ENCODE measurements around the gene FAM237A. TPM values are rescaled to one million over a fixed set of nuclear protein-coding genes. Genes with fewer than 3 reads are reported as not detected.

FAM237A gene
- 1.9 TPM for total RNA-seq
- long read RNA-seq = 0 reads

- intact Hi-C loops (cut with DNase I) = no loop called here
- no peak for DNase-seq (ENCODE audit: low spot score)
Measured at GRCh38 chr2:206642075-206643025, at the start of gene FAM237A. Gene FAM237A (plus strand): TSS chr2:206642487. CDS start chr2:206644237, 1,750 bp downstream.

GRCh38 chr2:206597717-206598218, 44.5 kb upstream of the FAM237A start:
- intact Hi-C loops (cut with DNase I) = no loop called here
- DNase-seq (ENCODE audit: low spot score) = no peak

GRCh38 chr2:206603243-206603642, 39.0 kb upstream of the FAM237A start:
- intact Hi-C loops (cut with DNase I) = no loop called here
- no peak for DNase-seq (ENCODE audit: low spot score)

GRCh38 chr2:206610451-206610850, 31.8 kb upstream of the FAM237A start:
- no peak for DNase-seq (ENCODE audit: low spot score)
- intact Hi-C loops (cut with DNase I) = no loop called here

DNA sequence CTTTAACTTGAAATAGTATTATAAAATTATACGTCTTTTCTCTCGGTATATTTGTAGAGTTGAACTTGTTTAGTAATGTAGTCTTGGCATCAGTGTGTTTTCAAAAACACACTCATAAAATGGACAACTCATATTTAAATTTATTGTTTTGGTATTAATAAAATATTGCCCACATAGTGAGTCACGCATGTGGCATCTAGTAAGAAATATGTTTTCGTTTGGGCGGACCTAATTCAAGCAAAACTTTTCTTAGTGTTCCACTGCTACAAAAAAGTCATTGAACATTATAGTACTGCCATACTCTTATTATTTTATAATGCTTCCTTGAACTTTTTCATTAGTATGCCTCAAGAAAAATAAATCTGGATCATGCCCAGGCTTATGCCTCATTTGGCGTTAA, 31.1 kb upstream of the FAM237A start:
- intact Hi-C loops (cut with DNase I) = no loop called here
- DNase-seq (ENCODE audit: low spot score) = no peak

GRCh38 chr2:206611736-206612135, 30.6 kb upstream of the FAM237A start:
- DNase-seq (ENCODE audit: low spot score) = no peak
- intact Hi-C loops (cut with DNase I) = no loop called here

DNA sequence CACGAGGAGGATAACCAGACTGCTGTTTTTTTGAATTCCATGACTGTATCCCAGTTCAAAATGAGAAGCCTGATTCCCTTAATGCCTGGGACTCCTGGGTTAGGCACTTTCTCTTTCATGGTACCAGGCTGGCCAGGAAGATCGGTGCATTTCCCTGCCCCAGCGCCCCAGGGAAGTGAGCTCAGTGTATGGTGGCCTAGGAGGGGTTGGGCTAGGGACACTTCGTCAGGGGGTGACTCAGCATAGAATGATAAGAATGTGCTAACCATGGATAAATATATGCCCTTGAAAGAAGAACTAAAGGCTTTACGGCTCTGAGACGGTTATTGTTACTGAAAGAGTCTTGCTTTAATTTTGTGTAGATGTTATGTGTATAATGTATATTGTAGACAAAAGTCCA, 27.5 kb upstream of the FAM237A start:
- DNase-seq (ENCODE audit: low spot score) = no peak
- intact Hi-C loops (cut with DNase I) = no loop called here

DNA sequence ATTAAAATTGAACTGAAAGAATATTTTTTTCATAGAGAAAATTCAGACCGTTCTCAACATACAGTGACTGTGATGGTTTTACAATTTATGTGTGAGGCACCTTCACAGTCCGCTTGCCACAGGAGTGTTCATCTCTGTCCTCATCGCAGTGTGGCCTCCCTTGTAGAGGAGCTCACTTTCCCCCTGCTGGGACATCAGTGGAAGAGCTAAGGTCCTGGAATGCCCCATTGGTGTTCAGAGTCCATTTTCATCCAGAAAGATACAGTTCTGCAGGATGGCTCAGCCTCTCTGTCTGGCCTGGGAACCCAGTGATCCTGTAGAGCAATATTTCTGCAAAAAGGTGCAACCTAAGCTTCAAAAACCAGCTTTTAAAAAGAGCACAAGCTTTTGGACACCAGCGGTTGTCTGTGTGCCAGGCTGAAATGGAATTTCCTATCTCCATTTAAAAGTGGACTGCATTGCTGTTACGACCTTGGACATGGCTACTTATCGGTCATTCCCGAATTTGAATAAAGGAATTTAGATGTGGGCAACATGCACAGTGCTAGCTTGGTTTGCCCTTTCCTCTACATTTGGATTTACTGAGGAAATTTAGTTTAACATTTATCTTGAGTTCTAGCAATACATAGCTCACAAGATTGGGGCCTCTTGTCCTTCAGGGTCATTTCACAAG, 26.7 kb upstream of the FAM237A start:
- no peak for DNase-seq (ENCODE audit: low spot score)
- intact Hi-C loops (cut with DNase I) = no loop called here

GRCh38 chr2:206616151-206616550, 26.1 kb upstream of the FAM237A start:
- intact Hi-C loops (cut with DNase I) = no loop called here
- no peak for DNase-seq (ENCODE audit: low spot score)

- DNase-seq (ENCODE audit: low spot score) = no peak
- intact Hi-C loops (cut with DNase I) = no loop called here
Measured at GRCh38 chr2:206619011-206619410, 23.3 kb upstream of the FAM237A start.

- intact Hi-C loops (cut with DNase I) = no loop called here
- DNase-seq (ENCODE audit: low spot score) = no peak
Measured at GRCh38 chr2:206626108-206626507, 16.2 kb upstream of the FAM237A start.

GRCh38 chr2:206627632-206628031, 14.7 kb upstream of the FAM237A start:
- no peak for DNase-seq (ENCODE audit: low spot score)
- intact Hi-C loops (cut with DNase I) = no loop called here

DNA sequence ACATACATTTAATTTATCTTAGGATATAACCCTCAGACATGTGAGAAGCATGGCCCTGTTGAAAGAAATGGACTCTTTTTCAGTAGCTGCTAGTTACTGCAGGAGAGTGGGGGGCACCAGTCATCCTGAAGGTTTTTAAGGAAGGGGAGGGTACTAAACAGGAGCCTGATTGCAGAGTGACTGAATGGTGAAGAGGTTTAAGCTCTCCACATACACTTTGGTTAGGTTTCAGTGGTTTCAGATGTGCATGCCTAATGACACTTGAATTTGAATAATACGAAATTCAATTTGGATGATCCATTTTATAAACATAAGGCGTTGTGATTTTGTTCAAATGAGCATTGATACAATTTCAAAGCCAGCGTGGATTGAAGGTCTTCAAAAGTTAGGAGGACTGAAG, 10.9 kb upstream of the FAM237A start:
- intact Hi-C loops (cut with DNase I) = no loop called here
- no peak for DNase-seq (ENCODE audit: low spot score)

- no peak for DNase-seq (ENCODE audit: low spot score)
- intact Hi-C loops (cut with DNase I) = no loop called here
Measured at GRCh38 chr2:206635015-206635414, 7.3 kb upstream of the FAM237A start.

- no peak for DNase-seq (ENCODE audit: low spot score)
- intact Hi-C loops (cut with DNase I) = no loop called here
Measured at GRCh38 chr2:206639636-206640035, 2.7 kb upstream of the FAM237A start.

DNA sequence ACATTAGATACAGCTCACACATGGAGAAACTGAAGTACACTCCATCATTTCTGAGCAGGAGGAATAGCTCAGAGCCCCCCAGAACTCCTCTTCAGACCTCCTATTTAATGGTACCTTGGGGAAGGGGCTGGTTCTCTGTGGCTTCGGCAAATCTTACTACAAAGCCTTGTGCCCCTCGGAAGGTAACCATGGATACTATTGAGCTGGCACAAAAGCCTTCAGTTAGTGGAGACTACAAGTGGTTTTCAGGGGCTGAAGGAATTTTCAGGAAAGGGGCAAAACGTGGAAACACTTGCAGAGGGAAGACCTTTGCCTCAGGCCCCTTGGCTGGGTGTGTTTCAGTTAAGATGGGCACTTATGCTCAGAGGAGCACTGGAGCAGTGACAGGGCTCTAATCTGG, 1.1 kb upstream of the FAM237A start:
- intact Hi-C loops (cut with DNase I) = no loop called here
- no peak for DNase-seq (ENCODE audit: low spot score)

DNA sequence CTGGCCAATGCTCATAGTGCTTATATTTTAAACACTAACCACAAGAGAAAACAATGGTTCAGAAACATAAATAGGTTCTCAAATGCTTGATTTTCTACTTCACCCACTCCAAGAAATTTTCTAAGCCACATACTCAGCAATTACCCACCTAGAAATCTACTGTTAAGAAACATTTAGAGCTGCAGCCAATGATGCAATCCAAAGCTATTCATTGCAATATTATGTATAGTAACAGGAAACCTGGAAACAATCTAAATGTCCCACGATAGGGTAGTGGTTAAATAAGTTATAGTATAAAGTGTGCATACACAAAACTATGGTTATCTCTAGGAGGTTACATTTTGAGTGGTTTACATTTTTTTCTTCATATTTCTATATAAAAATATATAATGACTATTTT, 5.7 kb downstream of the FAM237A start:
- intact Hi-C loops (cut with DNase I) = no loop called here
- DNase-seq (ENCODE audit: low spot score) = no peak

GRCh38 chr2:206657087-206657486, 14.8 kb downstream of the FAM237A start:
- DNase-seq (ENCODE audit: low spot score) = no peak
- intact Hi-C loops (cut with DNase I) = no loop called here

DNA sequence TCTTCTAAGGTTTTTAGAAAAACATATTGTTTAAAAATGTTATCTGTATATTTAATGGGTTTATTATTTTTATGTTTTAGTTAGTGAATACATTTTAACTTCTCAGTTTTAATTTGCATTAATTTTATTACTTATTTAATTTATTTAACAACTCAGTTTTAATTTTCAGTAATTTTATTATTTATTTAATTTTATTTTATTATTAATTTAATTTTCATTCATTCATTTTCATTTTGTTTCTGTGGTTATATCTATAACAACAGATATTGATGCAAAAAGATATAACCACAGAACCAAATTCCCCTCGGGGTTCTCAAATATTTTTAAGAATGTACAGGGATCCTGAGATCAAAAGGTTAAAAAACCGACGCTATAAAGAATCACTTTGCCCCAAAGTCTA, 23.0 kb downstream of the FAM237A start:
- intact Hi-C loops (cut with DNase I) = no loop called here
- DNase-seq (ENCODE audit: low spot score) = no peak

DNA sequence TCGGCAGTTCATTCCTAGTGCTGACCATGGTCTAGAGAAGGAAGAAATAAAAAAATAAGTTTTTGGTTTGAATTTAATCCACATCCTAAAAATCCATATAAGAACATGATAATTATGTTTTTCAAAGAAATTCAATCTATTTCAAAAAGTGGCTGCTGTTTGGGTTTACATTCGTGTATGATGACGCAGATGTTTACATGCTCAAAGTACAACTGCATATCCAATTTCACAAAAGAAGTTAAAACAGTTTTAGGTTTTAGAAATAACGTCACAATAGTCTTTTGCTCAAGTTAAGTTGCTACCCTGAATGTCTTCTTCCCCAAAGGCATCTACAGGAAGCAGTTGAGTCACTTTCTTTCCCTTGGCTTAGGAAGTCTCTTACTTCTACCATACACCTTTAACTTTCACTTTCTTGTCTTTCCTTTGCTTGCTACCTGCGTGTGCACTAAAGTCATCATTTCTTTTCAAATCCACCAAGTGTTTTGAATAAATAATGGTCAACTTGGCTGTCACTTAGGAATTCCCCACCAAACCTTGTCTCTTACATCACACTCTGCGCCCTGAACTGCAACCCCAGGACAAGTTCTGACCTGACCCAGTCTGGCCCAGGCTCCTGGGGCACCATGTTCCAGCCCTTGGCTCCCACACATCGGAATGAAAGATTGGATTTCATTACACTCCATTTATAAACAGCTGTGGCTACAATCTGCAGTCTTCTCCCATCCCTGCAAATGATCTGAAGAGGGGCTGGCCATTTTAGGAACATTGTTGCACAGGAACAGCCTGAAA, 28.4 kb downstream of the FAM237A start:
- intact Hi-C loops (cut with DNase I) = no loop called here
- no peak for DNase-seq (ENCODE audit: low spot score)
